K562 (cell line): Measurements from ENCODE around the gene ATL3. TPM values are rescaled to one million over a fixed set of nuclear protein-coding genes. Genes with fewer than 3 reads are reported as not detected.

Source experiments
- ATAC-seq: fragments of 200-7000 bp; cut with Tn5 transposase; 3 replicates; pipeline ENCODE4 v1.9.1; 2020; ENCODE audit warnings: moderate library complexity
- BruUV-seq: library from RNA; stranded (reverse); fragments of 400-500 nt; replicated peaks from 2 replicates; lab custom pipeline; 2021; lab: Mats Ljungman, UMichigan
- CTCF ChIA-PET: fragments of 300-600 bp; formaldehyde crosslinking; extraction: SDS; loops from one replicate; lab custom pipeline; 2021; ENCODE audit warnings: low intra/inter-chr PET ratio; lab: Yijun Ruan, JAX
- POLR2A ChIA-PET: fragments of 300-600, 350-650 bp; sonication (Branson Sonifier 250); formaldehyde crosslinking; extraction: SDS; loops from one replicate; lab custom pipeline; 2021; ENCODE audit warnings: antibody characterized with exemption, inconsistent platforms; lab: Yijun Ruan, JAX
- DNase-seq, 4 experiments: peaks; one replicate each; pipeline versions ENCODE4 v3.0.0 to v3.0.0-alpha.2; 2011 to 2018; ENCODE audit warnings: low spot score in 3 of 4, mixed read lengths in 3 of 4; ENCODE audit errors: extremely low read depth in 1 of 4
- FAIRE-seq: peaks from 2 replicates; lab custom pipeline; 2011; peaks lifted over from hg19 to GRCh38; lab: Jason Lieb, UNC
- H2AFZ ChIP-seq: 2 replicates; pipeline ENCODE4 v1.6.0; 2011; ENCODE audit warnings: low read depth, low read length, control low read depth, inconsistent platforms
- H3K27ac ChIP-seq: fragments of 200-600 bp; 3 replicates; pipeline ENCODE4 v1.8.0; 2011; ENCODE audit warnings: low read depth, mild to moderate bottlenecking, control low read depth, inconsistent platforms, low read length, moderate library complexity, mixed read lengths; ENCODE audit errors: extremely low read depth
- H3K27me3 ChIP-seq, 2 experiments: fragments of 300-600 bp in 1 of 2; 2 replicates in 1 of 2; 3 replicates in 1 of 2; pipeline versions ENCODE4 v1.6.0 to v1.8.0; 2011; ENCODE audit warnings: inconsistent platforms in 2 of 2, low read length in 2 of 2, mild to moderate bottlenecking in 1 of 2, mixed read lengths in 1 of 2, moderate library complexity in 1 of 2; ENCODE audit not compliant: control insufficient read depth in 2 of 2, insufficient read depth in 2 of 2
- H3K36me3 ChIP-seq: fragments of 300-600 bp; 3 replicates; pipeline ENCODE4 v1.8.0; 2011; ENCODE audit warnings: mild to moderate bottlenecking, low read length, inconsistent platforms; ENCODE audit not compliant: control insufficient read depth, insufficient read depth
- H3K4me1 ChIP-seq, 2 experiments: fragments of 200-600 bp in 1 of 2; replicated peaks in 1 of 2; 2 replicates in 1 of 2; 3 replicates in 1 of 2; pipeline versions ENCODE4 v1.5.1 to v1.8.0; 2011; ENCODE audit warnings: inconsistent platforms in 2 of 2, low read length in 2 of 2, mild to moderate bottlenecking in 1 of 2, mixed read lengths in 1 of 2, moderate library complexity in 1 of 2; ENCODE audit not compliant: control insufficient read depth in 2 of 2, insufficient read depth in 2 of 2
- H3K4me2 ChIP-seq: 2 replicates; pipeline ENCODE4 v1.6.1; 2011; ENCODE audit warnings: low read length, control low read depth, inconsistent platforms, mixed read lengths; ENCODE audit not compliant: insufficient read depth
- H3K4me3 ChIP-seq: fragments of 200-600 bp; sonication (generic), shearing (Covaris generic); 2 replicates; pipeline ENCODE4 v1.5.1; 2016; ENCODE audit warnings: control low read depth, inconsistent platforms
- H3K79me2 ChIP-seq: fragments of 200-600 bp; 3 replicates; pipeline ENCODE4 v1.8.0; 2011; ENCODE audit warnings: low read length, inconsistent platforms; ENCODE audit not compliant: control insufficient read depth, insufficient read depth
- H3K9ac ChIP-seq, 2 experiments: 2 replicates each; pipeline versions ENCODE4 v1.6.0 to v1.6.1; 2011; ENCODE audit warnings: low read depth in 2 of 2, low read length in 2 of 2, control low read depth in 1 of 2, inconsistent platforms in 1 of 2, mild to moderate bottlenecking in 1 of 2, mixed read lengths in 1 of 2; ENCODE audit not compliant: insufficient read depth in 1 of 2
- H3K9me1 ChIP-seq: one replicate; pipeline ENCODE4 v1.6.0; 2011; ENCODE audit warnings: inconsistent platforms, mild to moderate bottlenecking, low read length, moderate library complexity; ENCODE audit not compliant: control insufficient read depth, insufficient read depth
- H3K9me3 ChIP-seq: replicated peaks from 2 replicates; pipeline ENCODE4 v1.5.1; 2011; ENCODE audit warnings: low read depth, low read length, inconsistent platforms; ENCODE audit not compliant: control insufficient read depth, insufficient read depth
- H4K20me1 ChIP-seq: replicated peaks from 2 replicates; pipeline ENCODE4 v1.6.1; 2011; ENCODE audit warnings: low read length, inconsistent platforms, mixed read lengths; ENCODE audit not compliant: control insufficient read depth, insufficient read depth
- ETV1 ChIP-seq: fragments of 450-650 bp; conservative IDR thresholded peaks from 2 replicates; pipeline ENCODE4 v1.6.1; 2016; ENCODE audit warnings: missing genetic modification characterization, control low read depth, low read depth, missing compliant biosample characterization
- HDGF ChIP-seq: fragments of 450-650 bp; IDR thresholded peaks from 2 replicates; pipeline ENCODE4 v1.6.1; 2016
- MIER1 ChIP-seq: fragments of 450-650 bp; IDR thresholded peaks from 2 replicates; pipeline ENCODE4 v1.6.1; 2016; ENCODE audit warnings: antibody characterized with exemption, mild to moderate bottlenecking, low read depth
- PHTF2 ChIP-seq: fragments of 250-450 bp; sonication (Bioruptor Pico); IDR thresholded peaks from 2 replicates; pipeline ENCODE4 v1.5.0; 2021; ENCODE audit warnings: mild to moderate bottlenecking
- STAT5A ChIP-seq: IDR thresholded peaks from 2 replicates; pipeline ENCODE4 v1.6.1; 2012; ENCODE audit warnings: low read length, inconsistent platforms, borderline replicate concordance
- U2AF1 ChIP-seq: fragments of 200-400 bp; formaldehyde crosslinking; optimal IDR thresholded peaks from 2 replicates; pipeline ENCODE3; 2017; ENCODE audit warnings: mild to moderate bottlenecking, low read depth, low read length, moderate library complexity
- ZNF274 ChIP-seq: IDR thresholded peaks from 2 replicates; pipeline ENCODE4 v1.6.1; 2011; ENCODE audit warnings: low read depth, mild to moderate bottlenecking, low read length, moderate library complexity, borderline replicate concordance
- ZNF583 ChIP-seq: fragments of 250-450 bp; sonication (Bioruptor Pico); IDR thresholded peaks from 2 replicates; pipeline ENCODE4 v1.4.0; 2020
- WGBS: fragments of 100-300 bp; shearing (Covaris generic); methylation state at CpG from one replicate; pipeline ENCODE4 v1.1.6; 2016; ENCODE audit warnings: low coverage, mixed read lengths; ENCODE audit not compliant: insufficient coverage; ENCODE audit errors: missing lambda C conversion rate; 5-methylcytosine and 5-hydroxymethylcytosine counted together
- in situ Hi-C: fragments of 300-500 bp; cut with MboI; formaldehyde crosslinking; loops from 4 replicates; pipeline ENCODE4 v1.15.0; 2018; ENCODE audit warnings: inconsistent platforms, mixed read lengths
- intact Hi-C: fragments of 100-400 bp; cut with micrococcal nuclease; formaldehyde crosslinking; loops from 2 replicates; pipeline ENCODE4 v1.14.2; 2022
- polyA plus RNA-seq, 8 experiments: library from polyadenylated mRNA; depleted of rRNA in 4 of 8; stranded (reverse) in 5 of 8; unstranded in 3 of 8; fragments of >200 nt; fragmentation: Nextera tagmentation in 2 of 8; fragmentation: Illumina TruSeq in 1 of 8; extraction: Ambion mirVana in 2 of 8; extraction: Trizol in 1 of 8; gene quantifications; 2 replicates each; pipeline versions ENCODE4 v1.2.1 to v1.2.3, GENCODE V29; 2011 to 2014; ENCODE audit warnings: inconsistent platforms in 1 of 8, missing spikeins in 1 of 8
- total RNA-seq, 7 experiments: library from RNA; depleted of rRNA in 6 of 7; stranded (reverse); fragments of >200 nt in 6 of 7; fragmentation: Illumina TruSeq in 2 of 7; extraction: Trizol in 2 of 7; gene quantifications; 2 replicates each; pipeline versions ENCODE4 v1.2.1 to v1.2.3, GENCODE V29; 2011 to 2021; ENCODE audit warnings: low replicate concordance in 1 of 7
- TF ChIP-seq, protein P1 (sequence below): IDR thresholded peaks from 3 replicates; pipeline ENCODE4 v1.6.1; 2011; ENCODE audit warnings: borderline replicate concordance, mild to moderate bottlenecking, moderate library complexity; ENCODE audit not compliant: insufficient read length; ENCODE audit errors: extremely low read depth
- TF ChIP-seq, protein P2 (sequence below): sonication (generic); formaldehyde crosslinking; IDR thresholded peaks from 2 replicates; pipeline ENCODE4 v1.4.0; 2020; ENCODE audit warnings: mild to moderate bottlenecking, missing genetic modification reagents
- TF ChIP-seq, protein P3 (sequence below): fragments of 200-400 bp; formaldehyde crosslinking; IDR thresholded peaks from 2 replicates; pipeline ENCODE4 v1.6.1; 2017; ENCODE audit warnings: mild to moderate bottlenecking, low read depth, low read length, moderate library complexity

Gene ATL3
- total and polyA plus RNA-seq, 9 of the 15 experiments (the other 6 are each of a cell fraction or from before 2014, with no cell fraction given) = 18.2 to 39.8 (median 23.9) TPM

DNA sequence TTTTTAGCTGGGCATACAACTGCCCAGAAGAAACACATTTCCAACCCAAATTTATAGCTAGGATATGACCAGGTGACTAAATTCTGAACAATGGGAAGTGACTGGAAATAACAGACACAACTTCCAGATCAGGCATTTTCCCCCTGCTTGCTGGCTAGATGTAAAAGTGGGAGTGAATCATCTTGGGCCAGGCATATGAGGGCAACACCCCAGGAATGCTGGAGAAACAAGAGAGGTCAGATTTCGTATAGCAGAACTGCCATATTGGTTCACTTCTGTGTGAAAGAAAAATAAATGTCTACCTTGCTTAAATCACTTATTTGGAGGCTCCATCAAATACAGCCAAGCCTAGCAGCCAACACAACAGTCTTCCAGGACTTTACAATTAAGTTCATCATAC lies 7.4 kb downstream of the ATL3 start:
- Histone ChIP-seq H3K79me2 (peaks cover 94% of the 10 kb centered on the region), H3K9me3 (no peaks in the 10 kb centered on the region), H3K4me1 (peaks cover 6 to 10% of the 10 kb centered on the region in 2 experiments; a peak in 4 of 5 replicates), H3K4me3 (no peak overlapping the region), H3K4me2 (no peak overlapping the region), H3K9me1 (no peaks in the 10 kb centered on the region), H3K36me3 (peaks cover 16% of the 10 kb centered on the region; the same call in 2 of the 3 replicates), H3K27ac (no peak overlapping the region), H3K27me3 (no peaks in the 10 kb centered on the region), H2AFZ (no peak overlapping the region), H3K9ac (no peak overlapping the region), H4K20me1 (peaks cover 15% of the 10 kb centered on the region; the same call in 1 of the 2 replicates)
- ChIA-PET POLR2A (interaction anchor here (0.6 kb wide), 1 partner anchor 116 kb away, joined by 3 read pairs; no protein-coding TSS in a partner anchor), CTCF (no interaction called here)
- ATAC-seq (no peak), DNase-seq (no peak), FAIRE-seq (peak; percentile 69)
- in situ Hi-C loops = no loop called here
- BruUV-seq = no TSS peak
- intact Hi-C loops = no loop called here
- WGBS = 0% methylated on average over 1 of the region's 1 CpG
- no peak for TF ChIP-seq STAT5A
- TF ChIP-seq, protein P1, sequence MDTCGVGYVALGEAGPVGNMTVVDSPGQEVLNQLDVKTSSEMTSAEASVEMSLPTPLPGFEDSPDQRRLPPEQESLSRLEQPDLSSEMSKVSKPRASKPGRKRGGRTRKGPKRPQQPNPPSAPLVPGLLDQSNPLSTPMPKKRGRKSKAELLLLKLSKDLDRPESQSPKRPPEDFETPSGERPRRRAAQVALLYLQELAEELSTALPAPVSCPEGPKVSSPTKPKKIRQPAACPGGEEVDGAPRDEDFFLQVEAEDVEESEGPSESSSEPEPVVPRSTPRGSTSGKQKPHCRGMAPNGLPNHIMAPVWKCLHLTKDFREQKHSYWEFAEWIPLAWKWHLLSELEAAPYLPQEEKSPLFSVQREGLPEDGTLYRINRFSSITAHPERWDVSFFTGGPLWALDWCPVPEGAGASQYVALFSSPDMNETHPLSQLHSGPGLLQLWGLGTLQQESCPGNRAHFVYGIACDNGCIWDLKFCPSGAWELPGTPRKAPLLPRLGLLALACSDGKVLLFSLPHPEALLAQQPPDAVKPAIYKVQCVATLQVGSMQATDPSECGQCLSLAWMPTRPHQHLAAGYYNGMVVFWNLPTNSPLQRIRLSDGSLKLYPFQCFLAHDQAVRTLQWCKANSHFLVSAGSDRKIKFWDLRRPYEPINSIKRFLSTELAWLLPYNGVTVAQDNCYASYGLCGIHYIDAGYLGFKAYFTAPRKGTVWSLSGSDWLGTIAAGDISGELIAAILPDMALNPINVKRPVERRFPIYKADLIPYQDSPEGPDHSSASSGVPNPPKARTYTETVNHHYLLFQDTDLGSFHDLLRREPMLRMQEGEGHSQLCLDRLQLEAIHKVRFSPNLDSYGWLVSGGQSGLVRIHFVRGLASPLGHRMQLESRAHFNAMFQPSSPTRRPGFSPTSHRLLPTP = no peak
- no peak for TF ChIP-seq HDGF
- TF ChIP-seq U2AF1 = no peak
- TF ChIP-seq ETV1 (tag) = no peak
- no peak for TF ChIP-seq MIER1
- TF ChIP-seq, protein P2, sequence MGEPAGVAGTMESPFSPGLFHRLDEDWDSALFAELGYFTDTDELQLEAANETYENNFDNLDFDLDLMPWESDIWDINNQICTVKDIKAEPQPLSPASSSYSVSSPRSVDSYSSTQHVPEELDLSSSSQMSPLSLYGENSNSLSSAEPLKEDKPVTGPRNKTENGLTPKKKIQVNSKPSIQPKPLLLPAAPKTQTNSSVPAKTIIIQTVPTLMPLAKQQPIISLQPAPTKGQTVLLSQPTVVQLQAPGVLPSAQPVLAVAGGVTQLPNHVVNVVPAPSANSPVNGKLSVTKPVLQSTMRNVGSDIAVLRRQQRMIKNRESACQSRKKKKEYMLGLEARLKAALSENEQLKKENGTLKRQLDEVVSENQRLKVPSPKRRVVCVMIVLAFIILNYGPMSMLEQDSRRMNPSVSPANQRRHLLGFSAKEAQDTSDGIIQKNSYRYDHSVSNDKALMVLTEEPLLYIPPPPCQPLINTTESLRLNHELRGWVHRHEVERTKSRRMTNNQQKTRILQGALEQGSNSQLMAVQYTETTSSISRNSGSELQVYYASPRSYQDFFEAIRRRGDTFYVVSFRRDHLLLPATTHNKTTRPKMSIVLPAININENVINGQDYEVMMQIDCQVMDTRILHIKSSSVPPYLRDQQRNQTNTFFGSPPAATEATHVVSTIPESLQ (CRISPR knock-in tag) = no peak
- TF ChIP-seq, protein P3, sequence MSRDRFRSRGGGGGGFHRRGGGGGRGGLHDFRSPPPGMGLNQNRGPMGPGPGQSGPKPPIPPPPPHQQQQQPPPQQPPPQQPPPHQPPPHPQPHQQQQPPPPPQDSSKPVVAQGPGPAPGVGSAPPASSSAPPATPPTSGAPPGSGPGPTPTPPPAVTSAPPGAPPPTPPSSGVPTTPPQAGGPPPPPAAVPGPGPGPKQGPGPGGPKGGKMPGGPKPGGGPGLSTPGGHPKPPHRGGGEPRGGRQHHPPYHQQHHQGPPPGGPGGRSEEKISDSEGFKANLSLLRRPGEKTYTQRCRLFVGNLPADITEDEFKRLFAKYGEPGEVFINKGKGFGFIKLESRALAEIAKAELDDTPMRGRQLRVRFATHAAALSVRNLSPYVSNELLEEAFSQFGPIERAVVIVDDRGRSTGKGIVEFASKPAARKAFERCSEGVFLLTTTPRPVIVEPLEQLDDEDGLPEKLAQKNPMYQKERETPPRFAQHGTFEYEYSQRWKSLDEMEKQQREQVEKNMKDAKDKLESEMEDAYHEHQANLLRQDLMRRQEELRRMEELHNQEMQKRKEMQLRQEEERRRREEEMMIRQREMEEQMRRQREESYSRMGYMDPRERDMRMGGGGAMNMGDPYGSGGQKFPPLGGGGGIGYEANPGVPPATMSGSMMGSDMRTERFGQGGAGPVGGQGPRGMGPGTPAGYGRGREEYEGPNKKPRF = no peak
- no peak for TF ChIP-seq PHTF2 (CRISPR knock-in tag)
- TF ChIP-seq ZNF583 = no peak
- no peak for TF ChIP-seq ZNF274
